ENCODE data around the gene RTKN.

DNA sequence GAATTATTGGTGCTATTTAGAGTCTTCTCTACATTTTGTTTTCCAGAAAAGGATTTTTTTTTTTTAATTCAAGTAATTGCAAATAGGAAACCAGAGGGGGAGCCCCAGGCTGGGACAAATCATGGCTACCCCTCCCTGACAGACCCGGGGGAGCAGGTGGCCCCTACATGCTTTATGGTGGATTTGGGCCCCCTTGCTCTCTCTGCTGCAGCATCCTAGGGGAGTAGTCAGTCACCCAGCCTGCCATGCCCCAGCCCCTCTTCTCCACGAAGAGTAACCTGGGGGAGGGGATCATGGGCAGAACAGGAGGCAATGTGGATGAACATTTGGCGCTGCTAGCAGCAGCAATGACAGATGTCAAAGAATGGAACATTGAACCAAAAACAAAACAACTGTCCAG is 25.0 kb downstream of the RTKN start:
- no peak for TF ChIP-seq CTCF (IDR thresholded peaks at IDR 0.05)
- TF ChIP-seq RAD21 (conservative IDR thresholded peaks at IDR 0.05 in 1 of 2, IDR thresholded peaks at IDR 0.05 in 1 of 2) = peak in 1 of 2 experiments; percentile 21; a peak in 1 of 5 replicates
- TF ChIP-seq POLR2A (IDR thresholded peaks at IDR 0.05; ENCODE audit: low read length) = no peak
- TF ChIP-seq EP300 (IDR thresholded peaks at IDR 0.05) = no peak
- no peak for TF ChIP-seq MAZ (IDR thresholded peaks at IDR 0.05; ENCODE audit: borderline replicate concordance, low read depth, low read length)
- TF ChIP-seq, protein P1, sequence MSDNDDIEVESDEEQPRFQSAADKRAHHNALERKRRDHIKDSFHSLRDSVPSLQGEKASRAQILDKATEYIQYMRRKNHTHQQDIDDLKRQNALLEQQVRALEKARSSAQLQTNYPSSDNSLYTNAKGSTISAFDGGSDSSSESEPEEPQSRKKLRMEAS (IDR thresholded peaks at IDR 0.05) = no peak
- TF ChIP-seq ESRRA (IDR thresholded peaks at IDR 0.05; ENCODE audit: borderline replicate concordance, low read length) = no peak
- no peak for TF ChIP-seq MAFK (IDR thresholded peaks at IDR 0.05; ENCODE audit: partially characterized antibody)
- no peak for TF ChIP-seq SREBF2 (IDR thresholded peaks at IDR 0.05)
- no peak for TF ChIP-seq SMC3 (IDR thresholded peaks at IDR 0.05)
- TF ChIP-seq GATA3 (IDR thresholded peaks at IDR 0.05; ENCODE audit: borderline replicate concordance) = no peak

All from A549 (cell line).